ENCODE data around the gene LAMC2.
A peak's percentile ranks its signal among the peaks of the same experiment; 100 is the strongest.
"Not testable (repeated sequence)": the region's sequence is repeated elsewhere in the genome, so short reads cannot be mapped to it uniquely, and the experiment has no call there.

Gene LAMC2

GRCh38 chr1:183239793-183240525 is 53.9 kb downstream of the LAMC2 start:
- DNase-seq, result no peak

- no peak for DNase-seq
These were observed 54.4 kb downstream of the LAMC2 start for GRCh38 chr1:183240526-183240825.

- DNase-seq, result not testable (repeated sequence)
These were observed 54.8 kb downstream of the LAMC2 start for GRCh38 chr1:183240853-183241252.

- DNase-seq, result no peak
These were observed 55.4 kb downstream of the LAMC2 start for GRCh38 chr1:183241471-183241870.

- DNase-seq, result no peak
These were observed 56.5 kb downstream of the LAMC2 start for GRCh38 chr1:183242556-183242955.

- DNase-seq, result peak; percentile 13 to 36
These were observed 57.3 kb downstream of the LAMC2 start for GRCh38 chr1:183243161-183244050.

GRCh38 chr1:183244466-183244865 is 58.4 kb downstream of the LAMC2 start:
- DNase-seq, result no peak

- no peak for DNase-seq
These were observed 59.3 kb downstream of the LAMC2 start for GRCh38 chr1:183245357-183245756.

GRCh38 chr1:183246436-183246835 is 60.4 kb downstream of the LAMC2 start:
- no peak for DNase-seq

- no peak for DNase-seq
These were observed 61.0 kb downstream of the LAMC2 start for GRCh38 chr1:183247066-183247465.

- no peak for DNase-seq
These were observed 61.4 kb downstream of the LAMC2 start for GRCh38 chr1:183247484-183247883.

GRCh38 chr1:183247931-183248330 is 61.9 kb downstream of the LAMC2 start:
- no peak for DNase-seq

GRCh38 chr1:183248989-183249691 is 63.1 kb downstream of the LAMC2 start:
- no peak for DNase-seq

GRCh38 chr1:183249941-183250452 is 63.9 kb downstream of the LAMC2 start:
- no peak for DNase-seq

- DNase-seq, result no peak
These were observed 65.3 kb downstream of the LAMC2 start for GRCh38 chr1:183251101-183251958.

GRCh38 chr1:183251959-183252450 is 65.9 kb downstream of the LAMC2 start:
- no peak for DNase-seq

- no peak for DNase-seq
These were observed 69.0 kb downstream of the LAMC2 start for GRCh38 chr1:183255073-183255472.

GRCh38 chr1:183259924-183260323 is 73.9 kb downstream of the LAMC2 start:
- DNase-seq, result no peak

- no peak for DNase-seq
These were observed 76.7 kb downstream of the LAMC2 start for GRCh38 chr1:183262628-183263200.

- no peak for DNase-seq
These were observed 78.0 kb downstream of the LAMC2 start for GRCh38 chr1:183263886-183264602.

Measured in AML-193 (cell line).